Renal pelvis (tissue), 4 donors: Measurements from ENCODE around the gene KRT16. TPM values are rescaled to one million over a fixed set of nuclear protein-coding genes. Genes with fewer than 3 reads are reported as not detected.
"Not testable (repeated sequence)": the region's sequence is repeated elsewhere in the genome, so short reads cannot be mapped to it uniquely, and the experiment has no call there.

Experiments used
- DNase-seq: peaks from one replicate; pipeline ENCODE4 v3.0.0-alpha.2; 2013
- polyA plus RNA-seq, 3 donors: library from polyadenylated mRNA; unstranded; fragments of 120-200 nt; gene quantifications; one replicate each; pipeline ENCODE4 v1.2.1, GENCODE V29; 2013; ENCODE audit not compliant: insufficient read length in 3 of 3

Gene KRT16
- polyA plus RNA-seq, 3 donors = not detected

DNA sequence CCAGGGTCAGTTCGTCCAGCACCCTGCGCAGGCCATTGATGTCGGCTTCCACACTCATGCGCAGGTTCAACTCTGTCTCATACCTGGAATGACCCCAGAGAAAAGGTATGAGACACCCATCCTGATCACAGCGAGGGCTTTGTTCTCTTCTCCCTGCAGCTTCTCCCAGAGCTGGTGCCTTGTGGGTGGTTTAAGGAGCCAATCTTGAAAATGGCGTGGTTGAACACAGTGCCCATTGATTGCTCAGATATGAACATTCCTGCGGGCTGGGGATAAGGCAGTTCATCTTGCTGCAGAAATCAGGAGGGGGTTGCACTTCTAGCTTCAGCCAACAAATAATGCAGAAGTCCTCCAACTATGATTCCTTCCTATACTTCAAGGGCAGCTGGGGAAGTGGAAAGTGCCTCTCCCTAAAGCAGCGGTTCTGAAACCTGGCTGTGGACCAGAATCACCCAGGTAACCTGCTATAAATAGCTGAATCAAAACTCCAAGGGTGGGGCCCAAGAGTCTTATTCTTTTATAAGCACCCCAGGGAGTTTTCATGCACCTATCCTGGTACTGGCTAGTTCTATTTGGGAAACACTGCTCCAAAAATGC lies 28.1 kb downstream of the KRT16 start:
- not testable (repeated sequence) for DNase-seq

DNA sequence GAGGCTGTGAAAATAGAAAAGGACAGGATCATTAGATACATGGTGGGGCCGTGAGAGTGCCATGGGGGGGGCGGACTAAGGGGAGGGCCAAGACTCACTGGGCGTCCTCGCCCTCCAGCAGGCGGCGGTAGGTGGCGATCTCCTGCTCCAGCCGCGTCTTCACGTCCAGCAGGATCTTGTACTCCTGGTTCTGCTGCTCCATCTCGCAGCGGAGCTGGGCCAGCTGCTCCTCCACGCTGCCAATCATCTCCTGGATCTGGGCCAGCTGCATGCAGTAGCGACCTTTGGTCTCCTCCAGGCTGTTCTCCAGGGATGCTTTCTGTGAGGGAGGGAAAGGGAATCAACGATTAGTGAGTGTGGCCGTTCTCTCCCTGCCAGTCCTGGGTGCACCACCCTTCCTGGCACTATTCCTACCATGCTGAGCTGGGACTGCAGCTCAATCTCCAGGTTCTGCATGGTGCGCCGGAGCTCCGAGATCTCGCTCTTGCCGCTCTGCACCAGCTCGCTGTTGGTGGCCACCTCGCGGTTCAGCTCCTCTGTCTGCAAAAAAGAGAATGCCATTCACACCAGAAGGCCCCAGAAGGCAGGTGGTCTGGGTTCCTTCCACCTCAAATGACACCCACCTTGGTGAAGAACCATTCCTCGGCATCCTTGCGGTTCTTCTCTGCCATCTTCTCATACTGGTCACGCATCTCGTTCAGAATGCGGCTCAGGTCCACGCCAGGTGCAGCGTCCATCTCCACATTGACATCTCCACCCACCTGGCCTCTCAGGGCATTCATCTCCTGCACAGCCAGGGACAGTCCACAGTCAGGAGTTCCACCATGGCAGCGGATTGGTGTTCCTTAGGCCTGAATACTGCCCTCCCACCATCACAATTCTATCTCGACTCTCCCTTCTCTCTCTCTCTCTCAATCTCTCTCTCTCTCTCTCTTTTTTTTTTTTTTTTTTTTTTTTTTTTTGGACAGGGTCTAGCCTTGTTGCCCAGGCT lies 29.1 kb downstream of the KRT16 start:
- no peak for DNase-seq

GRCh38 chr17:41582061-41582968 lies 30.3 kb downstream of the KRT16 start:
- not testable (repeated sequence) for DNase-seq

GRCh38 chr17:41581366-41582060 lies 31.1 kb downstream of the KRT16 start:
- DNase-seq = no peak

DNA sequence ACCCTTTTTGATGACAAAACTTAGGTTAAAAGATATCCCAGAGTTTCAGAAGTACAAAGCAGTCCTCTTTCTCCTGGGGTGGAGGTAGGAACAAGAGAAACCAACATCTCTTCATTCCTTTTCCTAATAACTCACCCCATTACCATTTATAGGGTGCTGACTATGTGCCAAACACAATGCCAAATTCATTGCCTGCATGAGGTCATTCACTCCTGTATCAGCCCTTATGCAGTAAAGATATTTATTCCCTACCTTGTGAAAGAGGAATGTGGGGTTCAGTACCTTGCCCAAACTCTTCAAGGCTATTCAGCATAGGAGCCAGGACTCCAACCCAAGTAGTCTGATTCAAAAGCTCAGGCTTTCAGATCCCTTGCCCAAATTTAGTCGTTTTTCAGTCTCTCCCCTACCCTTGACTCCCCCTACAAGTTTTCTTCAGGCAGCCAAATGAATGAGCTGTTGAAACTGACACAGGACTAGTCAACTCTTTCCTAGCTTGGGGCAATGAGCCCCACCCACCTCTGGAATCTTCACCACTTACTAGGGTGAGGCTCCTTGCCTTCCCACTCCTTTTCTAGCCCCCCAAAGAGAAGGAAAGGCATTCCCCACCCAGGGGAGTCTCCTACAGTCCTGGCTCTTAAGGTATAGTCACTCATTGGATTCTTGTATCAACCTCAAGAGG lies 31.7 kb downstream of the KRT16 start:
- no peak for DNase-seq

DNA sequence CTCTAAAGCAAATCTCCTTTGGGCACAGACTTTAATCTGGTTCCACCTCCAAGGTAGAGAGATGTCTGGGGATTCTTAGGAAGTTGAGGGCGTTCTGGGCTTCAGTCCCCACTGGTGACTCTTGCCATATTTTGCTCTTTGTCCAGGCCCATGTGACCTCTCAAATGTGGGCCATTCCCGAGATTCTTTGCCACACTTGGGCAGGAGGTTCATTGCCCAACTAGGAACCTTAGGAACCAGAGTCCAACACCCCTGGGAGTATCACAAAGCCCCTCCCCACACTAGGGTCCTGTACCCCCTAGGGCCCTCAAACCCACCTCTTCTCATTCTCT lies 32.4 kb downstream of the KRT16 start:
- no peak for DNase-seq

DNA sequence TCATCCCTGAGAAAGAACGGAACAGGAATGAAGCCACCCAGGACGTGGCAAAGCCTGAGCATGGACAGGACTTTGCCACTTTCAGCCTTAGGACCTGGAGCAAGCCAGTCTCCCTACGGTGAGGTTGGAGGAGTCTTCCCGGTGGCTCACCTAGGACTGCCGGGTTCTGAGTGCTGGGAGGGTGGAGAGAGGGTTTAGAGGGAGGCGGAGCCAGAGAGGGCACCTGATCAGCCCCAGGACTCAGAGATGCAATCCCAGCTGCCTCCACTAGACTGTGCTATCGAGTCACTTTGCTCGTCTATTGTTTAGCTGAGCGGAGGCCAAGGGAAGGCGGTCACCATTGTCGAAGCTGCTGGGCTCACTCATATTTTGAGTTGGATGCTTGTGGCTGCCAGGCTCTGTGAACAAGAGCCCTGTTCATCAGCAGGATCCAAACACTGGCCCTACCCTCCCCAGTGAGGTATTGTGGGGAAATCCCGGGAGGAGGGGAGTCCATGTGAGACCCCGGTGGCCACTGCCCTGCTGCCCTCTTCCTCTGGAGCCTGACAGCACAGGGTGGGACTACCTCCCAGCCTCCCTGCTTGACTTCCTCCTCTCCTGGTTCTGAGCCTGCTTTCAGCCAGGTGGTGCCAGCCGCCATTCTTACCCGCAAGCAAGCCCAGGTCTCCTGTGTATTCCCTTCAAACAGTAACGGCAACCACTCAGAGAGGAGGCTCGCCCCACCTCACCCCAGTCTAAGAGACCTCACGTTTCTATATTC lies 32.9 kb downstream of the KRT16 start:
- DNase-seq = peak; percentile 89

DNA sequence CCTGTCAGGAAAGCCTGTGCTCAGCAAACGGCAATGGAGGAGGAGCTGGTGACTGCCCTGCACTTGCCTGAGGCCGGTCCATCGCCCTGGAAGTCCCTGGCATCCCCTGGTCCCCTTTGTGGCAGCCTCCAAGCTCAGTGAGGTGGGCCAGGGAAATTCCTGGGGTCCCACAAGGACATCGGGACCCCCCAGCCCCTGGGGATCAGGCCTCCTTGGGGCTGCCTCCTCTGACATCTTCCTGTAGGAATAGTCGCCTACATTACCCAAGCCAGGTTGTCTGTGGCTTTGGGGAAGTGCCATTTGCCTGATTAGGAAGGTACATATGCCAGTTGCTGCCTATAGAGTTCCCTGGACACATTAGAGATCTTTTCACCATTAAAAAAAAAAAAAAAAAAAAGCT lies 33.6 kb downstream of the KRT16 start:
- no peak for DNase-seq

DNA sequence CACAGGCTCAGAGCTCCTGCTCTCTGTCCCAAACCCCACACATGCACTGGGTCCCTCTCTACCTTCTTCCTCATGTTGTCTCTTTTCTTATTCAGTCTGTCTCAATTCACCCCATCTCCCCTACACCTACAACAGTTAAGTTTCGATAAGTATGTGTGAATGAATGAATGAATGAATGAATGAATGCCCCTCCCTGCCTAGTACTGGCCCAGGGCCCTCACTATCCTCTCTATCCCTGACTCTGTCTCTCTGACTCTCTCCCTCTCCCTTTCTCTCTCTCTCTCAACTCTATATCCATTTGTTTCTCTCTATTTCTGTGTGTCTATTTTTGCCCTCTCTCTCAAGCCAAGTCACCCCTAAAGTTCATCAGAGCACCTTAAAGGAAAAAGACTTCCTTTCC lies 34.0 kb downstream of the KRT16 start:
- DNase-seq = no peak

GRCh38 chr17:41576740-41577139 lies 35.8 kb downstream of the KRT16 start:
- DNase-seq = not testable (repeated sequence)

- no peak for DNase-seq
These were observed 37.2 kb downstream of the KRT16 start for GRCh38 chr17:41575336-41575735.

GRCh38 chr17:41571561-41572434 lies 40.8 kb downstream of the KRT16 start, which contains the start of gene KRT9:
KRT9 (minus strand) TSS chr17:41572059; CDS start chr17:41571992, 67 bp downstream.
- peak; percentile 14 for DNase-seq

DNA sequence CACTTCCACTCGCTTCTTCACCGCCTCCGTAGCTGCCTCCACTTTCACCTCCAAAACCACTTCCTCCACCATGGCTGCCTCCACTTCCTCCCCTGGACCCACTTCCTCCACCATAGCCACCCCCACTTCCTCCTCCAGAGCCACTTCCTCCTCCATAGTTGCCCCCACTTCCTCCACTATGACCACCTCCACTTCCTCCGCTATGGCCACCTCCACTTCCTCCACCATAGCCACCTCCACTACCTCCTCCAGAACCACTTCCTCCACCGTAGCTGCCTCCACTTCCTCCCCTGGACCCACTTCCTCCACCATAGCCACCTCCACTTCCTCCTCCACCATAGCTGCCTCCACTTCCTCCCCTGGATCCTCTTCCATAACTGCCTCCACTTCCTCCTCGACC lies 45.2 kb downstream of the KRT16 start:
- DNase-seq = no peak

DNA sequence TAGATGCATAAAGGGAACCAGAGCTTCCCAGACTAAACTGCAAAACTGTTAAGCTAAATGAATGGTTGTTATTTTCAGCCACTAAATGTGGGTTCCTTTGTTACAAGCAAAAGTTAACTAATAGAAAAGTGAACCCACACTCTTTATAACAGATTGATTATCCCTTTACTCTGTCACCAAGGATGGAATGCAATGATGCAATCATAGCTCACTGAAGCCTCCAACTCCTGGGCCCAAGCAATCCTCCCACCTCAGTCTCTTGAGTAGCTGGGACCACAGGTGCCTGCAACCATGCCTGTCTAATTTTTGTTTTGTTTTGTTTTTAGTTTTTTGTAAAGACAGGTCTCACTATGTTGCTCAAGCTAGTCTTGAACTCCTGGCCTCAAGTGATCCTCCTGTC lies 47.2 kb downstream of the KRT16 start:
- no peak for DNase-seq

DNA sequence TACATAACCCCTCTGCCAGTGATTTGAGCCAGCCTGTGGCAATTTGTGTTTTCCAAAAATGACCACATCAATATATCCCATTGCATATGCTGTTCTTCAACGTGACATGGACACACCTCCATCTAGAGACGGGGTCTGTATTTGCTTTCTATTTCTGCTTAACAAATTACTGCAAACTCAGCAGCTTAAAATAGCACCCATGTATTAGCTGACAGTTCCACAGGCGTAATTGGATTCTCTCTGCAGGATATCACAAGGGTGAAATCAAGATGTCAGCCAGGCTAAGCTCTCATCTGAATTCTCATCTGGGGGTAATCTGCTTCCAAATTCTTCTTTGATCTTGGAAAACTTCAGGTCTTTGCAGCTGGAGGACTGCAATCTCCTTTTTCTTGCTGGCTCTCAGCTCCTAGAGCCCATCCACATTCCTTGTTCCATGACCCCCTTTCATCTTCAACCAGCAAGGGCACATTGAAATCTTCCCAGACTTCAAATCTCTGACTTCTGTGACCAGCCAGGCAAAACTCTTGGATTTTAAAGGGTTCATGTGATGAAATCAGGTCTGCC lies 48.9 kb downstream of the KRT16 start:
- DNase-seq = no peak

GRCh38 chr17:41561554-41561953 lies 51.0 kb downstream of the KRT16 start:
- DNase-seq = no peak
